ENCODE data around the gene DPH6.

- TF ChIP-seq PATZ1 (CRISPR knock-in tag; IDR thresholded peaks at IDR 0.05; ENCODE audit: borderline replicate concordance) (no peak), POU6F1 (CRISPR knock-in tag; IDR thresholded peaks at IDR 0.05; ENCODE audit: borderline replicate concordance, low read depth) (no peak), ZFP30 (CRISPR knock-in tag; IDR thresholded peaks at IDR 0.05) (no peak), RARB (CRISPR knock-in tag; IDR thresholded peaks at IDR 0.05) (no peak), ZFP3 (CRISPR knock-in tag; IDR thresholded peaks at IDR 0.05) (peak; percentile 84), TOX (CRISPR knock-in tag; IDR thresholded peaks at IDR 0.05; ENCODE audit: borderline replicate concordance) (no peak), OSR1 (CRISPR knock-in tag; IDR thresholded peaks at IDR 0.05) (no peak), ISL1 (CRISPR knock-in tag; IDR thresholded peaks at IDR 0.05) (no peak), ESRRG (CRISPR knock-in tag; IDR thresholded peaks at IDR 0.05) (no peak)
Measured at GRCh38 chr15:35379972-35380371, 166.0 kb downstream of the DPH6 start.
